Globus pallidus (tissue), 1 donor: Measurements from ENCODE around the gene ZBTB16.

Experiments used
- DNase-seq: peaks from one replicate; pipeline ENCODE4 v3.0.0-alpha.2; 2015; ENCODE audit warnings: low spot score

The ZBTB16 gene

GRCh38 chr11:114282488-114282887 lies 223.0 kb downstream of the ZBTB16 start:
- DNase-seq: no peak

DNA sequence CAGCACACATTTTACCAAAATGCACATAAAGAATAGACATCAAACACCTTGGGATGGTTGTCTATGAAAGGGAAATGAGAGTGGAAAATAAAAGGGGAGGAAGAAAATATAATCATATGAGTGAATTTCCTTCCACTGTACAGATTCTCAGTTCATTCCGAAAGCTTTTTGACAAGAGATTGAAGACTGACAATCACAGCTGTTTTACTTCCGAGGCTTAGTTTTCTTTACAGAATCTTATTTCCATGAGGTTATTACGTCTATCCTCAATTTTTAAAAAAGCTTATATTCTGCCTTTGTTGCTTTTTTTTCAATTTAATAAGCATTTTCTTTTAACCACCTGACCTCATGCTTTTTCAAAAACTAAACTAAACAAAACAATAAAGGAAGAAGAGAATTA lies 223.9 kb downstream of the ZBTB16 start:
- DNase-seq: no peak

DNA sequence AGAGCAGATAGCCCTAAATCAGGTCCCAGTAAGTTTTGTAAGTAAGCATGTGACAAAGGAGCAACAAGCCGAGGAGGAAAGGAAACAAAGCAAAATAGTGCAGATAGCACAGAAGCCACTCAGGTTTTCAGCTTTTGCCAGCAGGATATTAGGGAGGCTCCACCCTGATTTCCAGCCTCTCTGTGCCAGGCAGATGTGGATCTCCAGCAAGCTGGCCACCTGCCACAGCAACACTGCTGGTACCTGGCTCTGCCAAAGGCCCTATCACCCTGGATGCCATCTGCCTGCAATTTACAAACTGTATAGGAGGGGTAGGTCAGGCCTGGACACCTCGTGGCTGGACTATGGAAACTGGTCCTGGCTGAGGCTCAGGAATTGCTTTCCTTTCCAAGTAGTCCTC lies 224.5 kb downstream of the ZBTB16 start:
- DNase-seq: no peak

GRCh38 chr11:114284914-114285313 lies 225.4 kb downstream of the ZBTB16 start:
- no peak for DNase-seq

DNA sequence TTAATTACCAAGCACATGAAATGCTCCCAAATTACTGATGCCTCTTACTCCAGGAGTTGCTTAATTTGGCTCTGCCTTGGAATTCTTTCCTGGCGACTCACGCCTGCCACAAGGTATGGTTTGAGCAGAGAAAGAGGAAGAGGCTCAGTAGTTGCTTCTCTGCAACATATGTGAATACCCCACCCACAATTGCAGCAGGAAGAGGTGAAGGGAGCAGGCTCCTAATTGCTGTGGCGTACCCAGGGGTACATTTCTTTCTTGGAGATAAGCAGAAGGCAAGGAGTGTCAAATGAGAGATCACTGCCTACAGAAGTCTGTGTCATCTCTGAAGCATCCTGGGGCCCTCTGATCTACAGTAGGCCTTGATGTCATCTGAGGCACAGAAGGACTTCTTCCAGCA lies 226.1 kb downstream of the ZBTB16 start:
- no peak for DNase-seq

DNA sequence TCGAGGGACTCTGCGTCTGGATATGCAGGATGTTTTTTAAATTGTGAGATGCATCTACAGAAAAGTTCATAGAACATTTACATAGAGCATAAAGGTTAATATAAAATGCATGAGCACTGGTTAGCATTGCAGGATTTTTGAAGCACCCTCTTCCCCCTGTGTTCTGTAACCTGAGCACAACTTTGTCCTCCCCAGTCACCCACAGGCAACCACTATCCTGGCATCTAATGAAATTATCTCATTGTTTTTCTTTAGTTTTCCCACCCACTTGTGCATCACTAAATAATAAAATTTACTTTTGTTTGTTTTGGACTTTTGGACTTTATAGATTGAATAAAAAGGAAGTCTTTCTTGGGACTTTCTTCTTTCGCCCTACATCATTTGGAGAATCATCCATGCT lies 226.7 kb downstream of the ZBTB16 start:
- no peak for DNase-seq

DNA sequence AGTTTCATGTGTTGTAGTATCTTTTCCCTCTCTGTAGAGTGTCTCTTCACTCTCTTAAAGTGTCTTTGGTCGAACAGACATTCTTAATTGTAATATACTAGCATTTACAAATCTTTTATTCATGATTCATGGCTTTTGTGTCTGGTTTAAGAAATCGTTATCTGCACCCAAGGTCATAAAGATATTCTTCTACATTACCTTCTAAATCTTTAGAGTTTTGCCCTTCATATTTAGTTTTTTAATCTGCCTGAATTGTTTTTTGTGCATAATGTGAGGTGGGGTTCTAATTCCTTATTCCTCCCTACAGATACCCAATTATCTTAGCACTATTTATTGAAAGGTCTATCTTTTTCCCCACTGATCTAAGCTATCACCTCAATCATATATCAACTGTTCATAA lies 227.6 kb downstream of the ZBTB16 start:
- no peak for DNase-seq

DNA sequence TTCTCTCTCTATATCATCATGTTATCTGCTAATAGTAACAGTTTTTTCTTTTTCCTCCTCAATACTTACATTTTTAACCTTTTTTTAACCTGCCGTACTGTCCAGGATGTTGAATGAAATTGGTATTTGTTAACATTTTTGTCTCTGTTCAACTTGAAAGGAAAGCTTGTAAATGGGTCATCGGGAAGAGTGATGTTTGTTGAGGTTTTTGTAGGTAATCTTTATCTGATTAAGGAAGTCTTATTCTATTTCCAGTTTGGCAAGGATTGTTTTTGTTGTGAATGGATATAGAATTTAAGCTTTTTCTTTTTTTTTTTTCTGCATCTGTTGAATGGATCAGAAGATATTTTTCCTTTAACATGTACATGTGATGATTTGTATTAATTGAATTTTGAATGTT lies 228.6 kb downstream of the ZBTB16 start:
- DNase-seq: no peak

GRCh38 chr11:114289779-114290178 lies 230.3 kb downstream of the ZBTB16 start:
- DNase-seq: no peak

DNA sequence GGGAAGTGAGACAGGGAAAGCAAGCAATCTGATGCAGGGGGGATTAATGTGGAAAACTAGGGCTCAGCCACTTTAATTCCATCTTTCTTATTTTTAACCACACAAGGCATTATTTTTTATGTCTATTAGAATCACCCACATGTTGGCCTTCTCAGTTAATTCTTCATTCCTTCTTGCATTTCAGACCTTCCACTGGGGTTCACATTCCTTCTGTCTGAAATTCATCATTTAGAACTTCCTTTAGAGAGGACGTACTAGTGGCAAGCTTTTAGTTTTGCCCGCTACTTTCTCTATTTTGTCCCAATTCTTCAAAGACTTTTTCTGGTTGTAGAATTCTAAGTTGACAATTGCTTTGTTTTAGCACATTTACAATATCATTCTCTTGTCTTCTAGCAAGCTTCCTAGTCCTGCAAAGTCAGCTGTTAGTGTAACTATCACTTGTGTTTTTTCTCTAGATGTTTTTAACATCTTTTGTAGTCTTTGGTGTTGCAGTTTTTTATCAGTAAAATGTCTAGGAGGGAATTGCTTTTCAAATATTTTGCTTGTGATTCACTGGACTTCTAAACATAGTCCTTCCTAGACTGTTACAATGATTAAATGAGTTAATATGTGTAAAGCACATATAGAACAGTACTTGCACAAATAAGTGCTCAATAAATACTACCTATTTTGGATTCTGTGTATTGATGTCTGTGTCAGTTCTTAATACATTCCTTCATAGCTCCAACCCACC lies 231.2 kb downstream of the ZBTB16 start:
- DNase-seq: no peak

- DNase-seq: no peak
These were observed 231.9 kb downstream of the ZBTB16 start for GRCh38 chr11:114291381-114291780.

DNA sequence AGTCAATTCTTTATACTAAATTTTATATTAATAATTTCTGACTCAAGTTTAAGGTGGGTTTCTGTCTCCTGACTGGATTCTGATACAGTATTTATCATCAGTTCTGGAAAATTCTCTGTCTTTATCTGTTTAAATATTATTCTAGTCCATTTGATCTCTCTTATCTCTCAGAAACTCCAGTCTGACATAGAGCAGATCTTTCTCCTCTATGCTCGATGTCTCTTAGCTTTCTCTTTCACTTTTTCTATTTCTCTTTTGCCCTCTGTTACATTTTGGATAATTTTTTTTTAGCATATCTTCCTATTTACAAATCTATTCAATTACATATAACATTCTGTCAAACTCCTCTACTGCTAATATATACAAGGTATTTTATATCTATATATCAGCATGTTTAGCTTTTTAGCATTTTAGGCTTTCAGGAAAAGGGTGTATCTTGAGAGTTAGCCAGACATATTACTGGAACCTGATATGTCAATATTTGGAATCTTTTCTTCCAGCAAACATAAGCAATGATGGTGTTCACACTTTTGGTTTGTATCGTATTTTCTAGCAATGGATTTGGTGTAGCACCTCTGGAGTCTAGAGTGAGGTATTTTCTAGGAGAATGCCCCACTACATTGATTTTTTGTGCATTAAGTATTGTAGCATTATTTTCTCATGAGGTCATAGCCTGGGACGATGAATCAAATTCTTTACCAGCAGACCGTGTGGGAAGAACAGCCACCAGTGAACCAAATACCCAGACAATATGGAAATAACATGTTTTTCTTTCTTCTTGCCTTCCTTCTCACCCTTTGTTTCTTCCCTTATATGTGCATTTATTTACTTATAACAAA lies 232.6 kb downstream of the ZBTB16 start:
- no peak for DNase-seq

GRCh38 chr11:114293201-114293711 lies 233.7 kb downstream of the ZBTB16 start:
- no peak for DNase-seq

GRCh38 chr11:114295676-114296604 lies 236.4 kb downstream of the ZBTB16 start, which contains the start of gene NNMT:
Gene NNMT, plus strand, starts transcription at chr11:114296399. Its CDS starts 158 bp downstream, at chr11:114296557.
- DNase-seq: no peak

DNA sequence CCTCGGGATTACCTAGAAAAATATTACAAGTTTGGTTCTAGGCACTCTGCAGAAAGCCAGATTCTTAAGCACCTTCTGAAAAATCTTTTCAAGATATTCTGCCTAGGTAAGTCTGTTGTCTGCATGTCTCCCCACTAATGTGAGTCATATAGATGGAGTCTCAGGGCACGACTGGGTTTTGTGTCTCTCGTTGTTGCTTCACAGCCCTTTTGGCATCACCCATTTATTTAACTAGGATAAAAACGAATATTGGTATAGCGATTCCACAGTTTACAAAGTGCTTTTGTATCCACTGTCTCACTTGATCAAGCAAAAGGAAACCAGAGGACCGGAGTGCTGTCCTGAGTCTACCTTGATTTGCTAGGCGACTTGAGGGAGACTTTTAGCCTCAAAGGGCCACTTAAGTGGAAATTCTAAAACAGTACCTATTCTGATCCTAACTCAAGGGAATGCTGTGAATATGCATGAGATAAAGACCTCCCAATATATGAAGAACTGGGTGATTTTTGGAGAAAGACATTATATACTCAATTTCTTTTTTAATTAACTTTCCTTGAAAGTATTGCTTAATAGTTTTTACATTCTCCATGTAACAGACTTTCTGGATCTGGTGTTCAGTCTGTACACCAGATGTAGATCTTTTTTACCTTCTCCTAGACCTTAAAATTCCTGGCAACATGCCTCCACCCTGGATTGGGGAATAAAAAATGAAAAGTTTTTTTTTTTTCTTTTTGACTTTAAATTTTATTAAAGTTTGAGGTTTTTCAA lies 237.3 kb downstream of the ZBTB16 start:
- DNase-seq: no peak

GRCh38 chr11:114297806-114298709 lies 238.5 kb downstream of the ZBTB16 start:
- DNase-seq: no peak

GRCh38 chr11:114298710-114299109 lies 239.2 kb downstream of the ZBTB16 start:
- DNase-seq: no peak
